Spinal cord (tissue), 10 donors: ENCODE data around the gene NFATC2IP. TPM values are rescaled to one million over a fixed set of nuclear protein-coding genes. Genes with fewer than 3 reads are reported as not detected.
"Not testable (repeated sequence)": the region's sequence is repeated elsewhere in the genome, so short reads cannot be mapped to it uniquely, and the experiment has no call there.

ENCODE experiments used
- DNase-seq, 6 donors: peaks; one replicate each; pipeline versions ENCODE4 v3.0.0 to v3.0.0-alpha.2; 2013 to 2015; ENCODE audit warnings: low spot score in 6 of 6, low read depth in 4 of 6
- H3K27ac ChIP-seq: one replicate; pipeline ENCODE4 v1.5.1; 2013; ENCODE audit warnings: low read depth, low read length, control low read depth
- H3K27me3 ChIP-seq: one replicate; pipeline ENCODE4 v1.6.1; 2013; ENCODE audit warnings: low read length; ENCODE audit not compliant: control insufficient read depth, insufficient read depth
- H3K36me3 ChIP-seq: one replicate; pipeline ENCODE4 v1.6.1; 2013; ENCODE audit warnings: low read length; ENCODE audit not compliant: control insufficient read depth, insufficient read depth
- H3K4me1 ChIP-seq: one replicate; pipeline ENCODE4 v1.6.1; 2013; ENCODE audit warnings: low read length; ENCODE audit not compliant: control insufficient read depth, insufficient read depth
- H3K4me3 ChIP-seq: one replicate; pipeline ENCODE4 v1.5.1; 2013; ENCODE audit warnings: low read depth, low read length, control low read depth
- H3K9me3 ChIP-seq: one replicate; pipeline ENCODE4 v1.6.1; 2013; ENCODE audit warnings: low read length; ENCODE audit not compliant: control insufficient read depth, insufficient read depth
- WGBS: methylation state at CpG from one replicate; pipeline ENCODE4 v1.1.5; 2013; ENCODE audit warnings: missing lambda C conversion rate; ENCODE audit not compliant: insufficient coverage; 5-methylcytosine and 5-hydroxymethylcytosine counted together
- polyA plus RNA-seq, 2 donors: library from polyadenylated mRNA; unstranded; fragments of 120-200 nt; gene quantifications; one replicate each; pipeline ENCODE4 v1.2.1, GENCODE V29; 2013; ENCODE audit not compliant: insufficient read length in 2 of 2
- total RNA-seq, 2 donors: library from RNA; depleted of rRNA in 1 of 2; stranded (reverse); fragments of 120-200 nt in 1 of 2; fragments of >200 nt in 1 of 2; gene quantifications; one replicate each; pipeline versions ENCODE4 v1.2.3 to v1.2.4, GENCODE V29; 2013 to 2014
- donor health status: healthy.

The NFATC2IP gene
- total and polyA plus RNA-seq, 4 donors: 26.3 to 70.8 (median 32.0) TPM

DNA sequence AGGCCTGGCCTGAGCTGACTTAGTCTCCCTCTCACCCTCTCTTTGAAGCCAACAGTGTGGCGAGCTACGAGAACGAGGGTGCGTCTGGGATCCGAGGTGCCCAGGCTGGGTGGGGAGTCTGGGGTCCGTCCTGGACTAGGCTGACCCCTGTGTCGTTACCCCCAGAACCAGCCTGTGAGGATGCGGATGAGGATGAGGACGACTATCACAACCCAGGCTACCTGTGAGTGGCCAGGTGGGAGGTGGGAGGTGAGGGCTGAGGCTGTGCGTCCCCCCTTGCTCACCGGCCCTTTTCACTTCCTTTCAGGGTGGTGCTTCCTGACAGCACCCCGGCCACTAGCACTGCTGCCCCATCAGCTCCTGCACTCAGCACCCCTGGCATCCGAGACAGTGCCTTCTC is 35.8 kb downstream of the NFATC2IP start:
- H3K9me3 ChIP-seq: no peaks in the 10 kb centered on the region
- peaks cover 89% of the 10 kb centered on the region for H3K36me3 ChIP-seq
- H3K4me3 ChIP-seq: no peak overlapping the region
- H3K27ac ChIP-seq: no peak overlapping the region
- H3K4me1 ChIP-seq: no peaks in the 10 kb centered on the region
- WGBS: 92% methylated on average over 10 of the region's 13 CpGs
- DNase-seq: no peak
- no peaks in the 10 kb centered on the region for H3K27me3 ChIP-seq

DNA sequence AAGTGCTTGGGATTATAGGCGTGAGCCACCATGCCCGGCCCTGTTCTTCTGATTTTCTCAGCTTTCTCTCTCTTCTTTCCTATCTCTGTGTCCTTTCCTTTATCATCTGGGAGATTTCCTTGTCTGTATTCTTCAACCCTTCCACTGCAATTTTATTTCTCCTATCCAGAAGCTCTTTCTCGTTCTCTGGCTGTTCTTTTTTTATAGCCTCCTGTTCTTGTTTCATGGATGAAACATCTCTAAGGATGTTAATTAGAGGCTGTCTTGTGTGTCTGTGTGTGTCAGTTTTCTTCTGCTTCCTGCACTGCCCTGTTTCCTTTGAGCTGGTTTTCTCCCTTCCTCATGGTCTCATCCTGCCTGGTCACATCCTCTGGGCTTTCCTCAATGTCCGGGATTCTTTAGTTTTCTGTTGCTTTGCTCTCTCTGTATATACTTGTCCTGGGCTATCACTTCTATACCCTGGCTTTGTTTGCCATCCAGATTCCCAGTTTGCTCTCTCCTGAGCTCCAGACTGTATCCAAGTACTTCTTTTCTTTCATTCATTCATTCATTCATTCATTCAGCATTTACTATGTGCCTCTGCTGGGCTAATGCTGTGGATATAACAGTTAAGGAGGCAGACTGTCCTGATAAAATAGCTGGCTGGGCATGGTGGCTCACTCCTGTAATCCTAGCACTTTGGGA is 36.6 kb downstream of the NFATC2IP start:
- no peak for DNase-seq
- WGBS: 96% methylated on average over 3 of the region's 4 CpGs
- Histone ChIP-seq H3K36me3 (peaks cover 83% of the 10 kb centered on the region), H3K4me1 (no peaks in the 10 kb centered on the region), H3K27ac (no peak overlapping the region), H3K4me3 (no peak overlapping the region), H3K9me3 (no peaks in the 10 kb centered on the region), H3K27me3 (no peaks in the 10 kb centered on the region)

DNA sequence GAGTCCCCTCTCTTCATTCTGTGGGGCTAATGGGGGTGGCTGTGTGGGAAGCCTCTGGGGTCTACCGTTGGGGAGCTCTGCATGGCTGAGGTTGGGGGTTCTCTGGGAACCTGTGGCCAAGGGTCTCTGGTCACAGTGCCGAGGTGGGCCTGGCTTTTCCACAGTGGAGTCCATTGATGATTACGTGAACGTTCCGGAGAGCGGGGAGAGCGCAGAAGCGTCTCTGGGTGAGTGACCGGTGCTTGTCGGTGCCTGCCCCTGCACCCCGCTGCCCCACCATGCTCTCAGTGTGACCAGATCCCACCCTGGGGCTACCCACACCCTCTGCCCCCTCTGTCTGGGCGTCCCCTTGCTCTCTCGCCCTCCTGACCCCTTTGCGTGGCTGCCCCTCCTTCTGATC is 38.6 kb downstream of the NFATC2IP start:
- no peak for DNase-seq
- H3K36me3 ChIP-seq: peaks cover 63% of the 10 kb centered on the region
- WGBS: 93% methylated on average over 13 of the region's 14 CpGs
- no peak overlapping the region for H3K4me3 ChIP-seq
- no peaks in the 10 kb centered on the region for H3K4me1 ChIP-seq
- H3K27ac ChIP-seq: no peak overlapping the region
- no peaks in the 10 kb centered on the region for H3K9me3 ChIP-seq
- no peaks in the 10 kb centered on the region for H3K27me3 ChIP-seq

DNA sequence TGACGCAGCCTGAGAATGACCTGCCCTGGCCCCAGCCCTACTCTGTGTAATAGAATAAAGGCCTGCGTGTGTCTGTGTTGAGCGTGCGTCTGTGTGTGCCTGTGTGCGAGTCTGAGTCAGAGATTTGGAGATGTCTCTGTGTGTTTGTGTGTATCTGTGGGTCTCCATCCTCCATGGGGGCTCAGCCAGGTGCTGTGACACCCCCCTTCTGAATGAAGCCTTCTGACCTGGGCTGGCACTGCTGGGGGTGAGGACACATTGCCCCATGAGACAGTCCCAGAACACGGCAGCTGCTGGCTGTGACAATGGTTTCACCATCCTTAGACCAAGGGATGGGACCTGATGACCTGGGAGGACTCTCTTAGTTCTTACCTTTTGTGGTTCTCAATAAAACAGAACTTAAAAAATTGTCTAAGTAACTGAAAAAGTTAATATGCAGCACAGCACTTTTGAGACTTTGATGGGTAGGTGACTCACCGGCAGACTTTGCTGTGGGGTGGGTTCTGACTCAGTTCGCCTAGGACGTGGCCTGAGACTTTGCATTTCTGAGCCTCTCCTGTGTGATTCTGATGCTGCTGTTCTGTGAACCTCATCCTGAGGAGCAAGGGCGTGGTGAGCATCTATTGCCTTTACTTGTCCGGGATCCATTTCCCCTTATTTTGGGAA is 39.8 kb downstream of the NFATC2IP start:
- H3K27me3 ChIP-seq: no peaks in the 10 kb centered on the region
- peaks cover 52% of the 10 kb centered on the region for H3K36me3 ChIP-seq
- WGBS: 95% methylated on average over 8 of the region's 11 CpGs
- no peaks in the 10 kb centered on the region for H3K9me3 ChIP-seq
- no peaks in the 10 kb centered on the region for H3K4me1 ChIP-seq
- no peak for DNase-seq
- H3K27ac ChIP-seq: no peak overlapping the region
- no peak overlapping the region for H3K4me3 ChIP-seq

DNA sequence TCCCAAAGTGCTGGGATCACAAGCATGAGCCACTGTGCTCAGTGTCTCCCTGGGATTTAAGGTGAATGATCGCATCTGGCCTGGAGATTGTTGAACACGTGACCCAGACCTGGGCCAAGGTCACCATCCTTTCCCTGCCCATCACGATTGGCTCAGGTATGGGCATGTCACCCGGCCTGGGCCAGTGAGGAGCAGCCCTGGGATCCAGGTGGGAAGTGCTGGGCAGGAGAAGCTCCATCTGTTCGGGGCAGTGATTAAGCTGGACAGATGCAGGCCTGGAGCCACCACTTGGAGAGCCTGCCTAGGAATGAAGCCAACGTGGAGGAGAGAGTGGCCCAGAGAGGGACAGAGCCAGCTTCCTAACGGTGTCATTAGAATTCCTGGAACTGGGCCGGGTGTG is 41.0 kb downstream of the NFATC2IP start:
- H3K27me3 ChIP-seq: no peaks in the 10 kb centered on the region
- H3K27ac ChIP-seq: no peak overlapping the region
- H3K4me3 ChIP-seq: no peak overlapping the region
- 83% methylated on average over 8 of the region's 8 CpGs for WGBS
- H3K9me3 ChIP-seq: no peaks in the 10 kb centered on the region
- peaks cover 40% of the 10 kb centered on the region for H3K36me3 ChIP-seq
- H3K4me1 ChIP-seq: no peaks in the 10 kb centered on the region
- no peak for DNase-seq

DNA sequence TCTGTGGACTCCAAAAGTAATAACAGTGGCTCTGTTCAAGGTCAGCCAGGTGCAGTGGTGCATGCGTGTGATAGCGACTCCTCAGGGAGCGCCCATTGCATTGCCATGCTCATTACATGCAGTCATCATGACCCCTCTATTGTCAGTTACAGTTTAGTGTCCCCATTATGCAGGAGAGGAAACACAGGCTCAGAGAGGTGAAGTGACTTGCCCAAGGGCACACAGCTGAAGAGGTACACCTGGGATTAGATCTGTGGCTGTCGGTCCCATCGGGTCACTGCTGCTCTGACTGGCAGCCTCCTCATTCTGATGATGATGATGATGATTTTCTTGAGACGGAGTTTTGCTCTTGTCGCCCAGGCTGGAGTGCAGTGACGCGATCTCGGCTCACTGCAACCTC is 41.8 kb downstream of the NFATC2IP start:
- H3K9me3 ChIP-seq: no peaks in the 10 kb centered on the region
- H3K27ac ChIP-seq: no peak overlapping the region
- WGBS: 100% methylated on average over 1 of the region's 10 CpGs
- no peaks in the 10 kb centered on the region for H3K4me1 ChIP-seq
- no peak for DNase-seq
- no peak overlapping the region for H3K4me3 ChIP-seq
- H3K27me3 ChIP-seq: no peaks in the 10 kb centered on the region
- peaks cover 33% of the 10 kb centered on the region for H3K36me3 ChIP-seq

DNA sequence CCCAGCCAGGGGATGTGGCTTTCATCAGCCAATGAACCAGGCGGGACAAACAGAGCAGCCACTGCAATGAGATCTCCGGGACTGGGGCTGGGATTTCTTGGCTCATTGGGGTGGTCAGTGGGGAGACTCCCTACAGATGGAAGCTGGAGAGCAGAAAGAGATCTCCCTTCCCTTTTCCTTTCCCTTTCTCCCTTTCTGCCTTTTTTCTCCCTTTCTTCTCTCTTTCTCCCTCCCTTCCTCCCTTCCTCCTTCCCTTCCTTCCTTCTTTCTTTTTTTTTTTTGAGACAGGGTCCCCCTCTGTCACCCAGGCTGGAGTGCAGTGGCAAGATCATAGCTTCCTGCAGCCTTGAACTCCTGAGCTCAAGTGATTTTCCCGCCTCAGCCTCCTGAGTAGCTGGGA is 48.1 kb downstream of the NFATC2IP start:
- H3K36me3 ChIP-seq: no peaks in the 10 kb centered on the region
- no peak for DNase-seq
- no peaks in the 10 kb centered on the region for H3K4me1 ChIP-seq
- no peak overlapping the region for H3K27ac ChIP-seq
- H3K9me3 ChIP-seq: no peaks in the 10 kb centered on the region
- no peak overlapping the region for H3K4me3 ChIP-seq
- no peaks in the 10 kb centered on the region for H3K27me3 ChIP-seq
- WGBS: 40% methylated on average over 1 of the region's 3 CpGs

DNA sequence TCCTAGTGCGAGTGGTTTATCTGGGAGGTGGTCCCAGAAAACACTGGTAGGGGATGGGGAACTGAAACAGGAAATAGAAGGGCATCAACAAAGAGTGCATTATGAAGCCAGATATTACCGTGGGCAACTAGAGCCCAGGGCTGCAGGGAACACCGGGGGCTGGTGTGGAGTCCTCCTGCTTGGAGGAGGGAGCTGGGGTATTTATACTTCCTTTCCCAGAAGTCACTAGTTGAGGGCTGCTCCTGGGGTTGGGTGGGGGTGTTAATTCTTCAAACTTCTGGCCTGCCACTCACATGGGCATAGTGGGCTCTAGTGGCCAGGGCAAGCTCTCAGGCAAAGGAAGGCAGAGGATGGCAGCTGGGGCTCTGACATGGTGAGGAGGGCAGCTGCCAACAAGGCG is 48.8 kb downstream of the NFATC2IP start:
- no peaks in the 10 kb centered on the region for H3K27me3 ChIP-seq
- 57% methylated on average over 2 of the region's 4 CpGs for WGBS
- no peak overlapping the region for H3K4me3 ChIP-seq
- H3K4me1 ChIP-seq: no peaks in the 10 kb centered on the region
- no peaks in the 10 kb centered on the region for H3K36me3 ChIP-seq
- no peak for DNase-seq
- no peaks in the 10 kb centered on the region for H3K9me3 ChIP-seq
- H3K27ac ChIP-seq: no peak overlapping the region

DNA sequence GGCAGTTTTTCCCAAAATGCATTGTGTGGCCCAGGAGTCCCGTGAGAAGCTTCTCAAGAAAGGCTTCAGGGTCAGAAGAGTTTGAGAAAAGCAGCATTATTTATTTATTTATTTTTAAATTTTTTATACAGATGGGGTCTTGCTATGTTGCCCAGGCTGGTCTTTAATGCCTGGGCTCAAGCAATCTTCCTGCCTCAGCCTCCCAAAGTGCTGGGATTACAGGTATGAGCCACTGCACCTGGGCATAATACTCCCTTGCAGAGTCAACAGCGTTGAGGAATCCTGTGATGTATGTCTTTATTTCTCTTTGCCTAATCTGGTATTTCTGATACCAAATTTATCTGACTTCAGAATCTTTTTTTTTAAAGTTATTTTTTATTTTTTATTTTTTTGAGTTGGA is 49.3 kb downstream of the NFATC2IP start:
- no peak overlapping the region for H3K4me3 ChIP-seq
- no peaks in the 10 kb centered on the region for H3K4me1 ChIP-seq
- WGBS: no CpG with 5 or more reads among the region's 2 CpGs
- no peaks in the 10 kb centered on the region for H3K27me3 ChIP-seq
- H3K36me3 ChIP-seq: no peaks in the 10 kb centered on the region
- no peak for DNase-seq
- no peaks in the 10 kb centered on the region for H3K9me3 ChIP-seq
- no peak overlapping the region for H3K27ac ChIP-seq

DNA sequence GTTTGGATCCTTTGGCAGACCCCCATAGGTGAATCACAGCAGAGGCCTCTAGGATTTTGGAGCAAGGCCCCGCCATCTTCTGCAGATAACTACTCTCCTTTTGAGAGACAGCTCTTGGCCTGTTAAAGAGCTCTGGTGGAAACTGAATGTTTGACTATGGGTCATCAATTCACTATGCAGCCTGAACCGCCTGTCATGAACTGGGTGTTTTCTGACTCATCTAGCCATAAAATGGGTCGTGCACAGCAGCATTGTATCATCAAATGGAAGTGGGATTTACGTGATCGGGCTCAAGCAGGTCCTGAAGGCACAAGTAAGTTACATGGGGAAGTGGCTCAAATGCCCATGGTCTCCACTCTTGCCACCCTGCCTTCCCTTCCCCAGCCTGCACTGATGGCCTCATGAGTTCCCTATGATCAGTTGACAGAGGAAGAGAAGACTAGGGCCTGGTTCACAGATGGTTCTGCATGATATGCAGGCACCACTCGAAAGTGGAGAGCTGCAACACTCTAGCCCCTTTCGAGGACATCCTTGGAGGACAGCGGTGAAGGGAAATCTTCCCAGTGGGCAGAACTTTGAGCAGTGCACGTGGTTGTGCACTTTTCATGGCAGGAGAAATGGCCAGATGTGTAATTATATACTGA is 53.9 kb downstream of the NFATC2IP start:
- not testable (repeated sequence) for H3K36me3 ChIP-seq, H3K4me1 ChIP-seq, H3K27me3 ChIP-seq, H3K9me3 ChIP-seq, H3K4me3 ChIP-seq, DNase-seq, H3K27ac ChIP-seq
- WGBS: 70% methylated on average over 9 of the region's 9 CpGs
